NCI-H1092 (cell line): ENCODE data around the gene ARHGEF19.
A peak's percentile ranks its signal among the peaks of the same experiment; 100 is the strongest.
"Not testable (repeated sequence)": the region's sequence is repeated elsewhere in the genome, so short reads cannot be mapped to it uniquely, and the experiment has no call there.

Experiments
- DNase-seq: peaks from one replicate; lab custom pipeline; 2025; lab: John Stamatoyannopoulos, UW

Gene ARHGEF19

GRCh38 chr1:16219968-16220500 lies 7.6 kb upstream of the ARHGEF19 start:
- DNase-seq: no peak

DNA sequence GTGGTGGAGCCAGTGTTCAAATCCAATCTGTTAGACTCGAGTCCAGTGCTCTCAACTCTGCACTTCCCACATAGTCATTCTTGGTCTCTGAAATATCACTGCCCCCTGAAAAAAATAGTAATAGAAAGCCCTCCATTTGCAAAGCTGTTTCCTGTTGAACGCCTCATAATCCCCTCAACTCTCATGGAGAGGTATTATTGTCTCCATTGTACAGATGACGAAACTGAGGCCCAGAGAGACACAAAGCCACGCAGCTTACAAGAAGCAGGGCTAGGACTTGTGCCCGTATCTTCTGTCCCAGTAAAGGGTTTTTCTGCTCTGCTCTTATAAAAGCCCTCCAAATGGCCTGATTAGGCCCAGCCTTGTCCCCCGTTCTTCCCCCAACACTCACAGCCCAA lies 6.2 kb upstream of the ARHGEF19 start:
- DNase-seq: no peak

- DNase-seq: no peak
These were observed 5.7 kb upstream of the ARHGEF19 start for GRCh38 chr1:16218014-16218673.

DNA sequence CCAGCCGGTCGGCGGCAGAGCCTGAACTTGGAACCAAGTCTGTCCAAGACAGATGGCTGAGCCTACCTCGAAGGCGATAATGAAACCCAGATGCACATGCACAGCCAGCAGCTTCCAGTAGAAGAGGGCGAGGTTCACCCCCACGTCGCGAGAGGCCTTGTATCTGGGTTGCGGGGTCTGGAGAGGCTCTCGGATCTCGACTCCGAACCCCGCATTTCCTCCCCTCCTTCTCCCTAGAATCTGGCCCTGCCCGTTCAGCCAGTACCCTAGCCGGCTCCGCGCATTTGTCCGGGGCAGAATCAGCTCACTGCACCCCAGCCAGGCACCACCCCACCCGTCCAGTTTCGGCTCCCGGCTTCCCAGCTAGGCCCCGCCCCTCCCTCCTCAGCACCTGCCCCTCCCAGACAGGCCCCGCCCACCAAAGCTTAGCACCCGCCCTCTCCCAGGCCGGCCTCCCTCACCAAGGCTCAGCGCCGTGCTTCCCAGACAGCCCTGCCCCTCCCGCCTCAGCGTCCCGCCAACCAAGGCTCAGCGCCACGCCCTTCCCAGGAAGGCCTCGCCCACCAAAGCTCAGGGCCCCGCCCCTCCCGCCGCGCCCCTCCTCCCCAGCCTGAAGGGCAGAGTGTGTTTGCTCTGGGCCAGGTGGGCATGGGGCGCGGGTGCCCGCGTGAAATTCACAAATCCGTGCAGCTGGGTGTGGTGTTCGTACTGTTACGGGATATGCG lies 4.8 kb upstream of the ARHGEF19 start:
- peak; percentile 95 for DNase-seq

GRCh38 chr1:16215882-16216753 lies 3.7 kb upstream of the ARHGEF19 start:
- peak; percentile 90 for DNase-seq

DNA sequence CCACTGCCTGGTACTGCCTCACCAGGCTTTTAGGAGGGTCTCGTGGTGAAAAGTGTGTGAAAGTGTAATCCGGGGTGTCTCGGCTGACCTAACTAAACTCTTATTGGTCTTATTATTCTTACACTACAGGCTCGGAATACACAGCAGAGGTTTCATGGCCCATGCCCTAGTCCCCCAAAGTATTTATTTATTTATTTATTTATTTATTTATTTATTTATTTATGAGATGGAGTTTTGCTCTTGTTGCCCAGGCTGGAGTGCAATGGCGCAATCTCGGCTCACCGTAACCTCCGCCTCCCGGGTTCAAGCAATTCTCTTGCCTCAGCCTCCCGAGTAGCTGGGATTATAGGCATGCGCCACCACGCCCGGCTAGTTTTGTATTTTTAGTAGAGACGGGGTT lies 2.8 kb upstream of the ARHGEF19 start:
- not testable (repeated sequence) for DNase-seq

DNA sequence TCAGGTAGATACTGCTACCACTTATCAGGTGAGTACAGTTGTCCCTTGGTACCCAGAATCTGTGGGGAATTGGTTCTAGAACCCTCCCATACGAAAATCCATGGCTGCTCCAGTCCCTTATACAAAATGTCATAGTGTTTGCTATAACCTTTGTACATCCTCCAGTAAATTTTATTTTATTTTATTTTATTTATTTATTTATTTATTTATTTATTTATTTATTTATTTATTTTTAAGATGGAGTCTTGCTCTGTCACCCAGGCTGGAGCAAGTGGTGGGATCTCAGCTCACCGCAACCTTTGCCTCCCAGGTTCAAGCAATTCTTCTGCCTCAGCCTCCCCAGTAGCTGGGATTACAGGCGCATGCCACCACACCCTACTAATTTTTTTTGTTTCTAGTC lies 1.1 kb upstream of the ARHGEF19 start:
- DNase-seq: not testable (repeated sequence)

DNA sequence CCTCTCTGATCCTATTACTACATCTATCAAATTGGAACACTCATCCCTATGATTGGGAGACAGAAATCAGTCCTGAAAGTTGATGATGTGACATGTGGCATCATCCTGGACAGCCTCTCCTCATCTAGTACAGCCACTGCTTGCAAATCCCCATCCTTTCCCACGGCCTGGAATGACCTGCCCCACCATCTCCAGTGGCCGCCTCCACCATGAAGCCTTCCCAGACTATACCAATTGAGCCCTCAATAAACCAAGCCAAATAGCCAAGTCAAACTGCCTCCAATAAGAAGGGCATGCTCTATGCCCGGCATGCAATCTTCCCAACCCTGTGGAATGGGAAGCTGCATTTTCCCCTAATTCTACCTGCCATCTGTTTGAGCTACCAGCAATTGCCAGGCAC lies 561 bp upstream of the ARHGEF19 start:
- DNase-seq: no peak

- no peak for DNase-seq
These were observed 628 bp downstream of the ARHGEF19 start for GRCh38 chr1:16211824-16212223.

- no peak for DNase-seq
These were observed 1.9 kb downstream of the ARHGEF19 start for GRCh38 chr1:16210581-16210980.

- no peak for DNase-seq
These were observed 2.5 kb downstream of the ARHGEF19 start for GRCh38 chr1:16209847-16210407.

DNA sequence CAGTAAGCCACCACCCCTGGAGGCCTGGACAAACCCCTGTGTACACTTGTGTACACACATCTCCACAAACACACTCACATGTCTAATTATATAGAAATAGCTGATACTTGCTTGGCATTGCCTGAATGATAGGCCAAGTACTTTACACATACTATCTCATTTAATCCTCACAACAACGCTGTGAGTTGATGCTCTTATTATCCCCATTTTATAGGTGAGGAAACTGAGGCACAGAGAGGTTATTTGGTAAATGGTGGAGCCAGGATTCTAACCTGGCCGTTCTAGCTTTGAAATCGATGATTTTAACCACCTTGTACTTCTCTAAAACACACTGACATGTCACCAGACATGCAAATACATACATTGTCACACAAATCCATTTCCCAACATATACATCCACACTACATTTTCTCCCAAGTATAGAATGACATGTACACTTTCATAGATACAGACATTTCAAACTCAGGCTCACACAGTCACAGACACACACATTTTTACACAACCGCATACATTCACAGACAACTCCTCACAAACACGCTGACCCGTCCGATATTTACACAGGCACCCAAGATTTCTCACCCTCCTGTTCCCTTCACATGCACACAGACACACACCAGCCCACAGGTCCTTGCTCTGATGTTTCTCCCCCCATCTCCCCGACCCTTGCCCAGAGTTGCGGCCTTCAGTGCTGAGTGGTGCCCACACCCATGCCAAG lies 3.2 kb downstream of the ARHGEF19 start:
- DNase-seq: no peak

DNA sequence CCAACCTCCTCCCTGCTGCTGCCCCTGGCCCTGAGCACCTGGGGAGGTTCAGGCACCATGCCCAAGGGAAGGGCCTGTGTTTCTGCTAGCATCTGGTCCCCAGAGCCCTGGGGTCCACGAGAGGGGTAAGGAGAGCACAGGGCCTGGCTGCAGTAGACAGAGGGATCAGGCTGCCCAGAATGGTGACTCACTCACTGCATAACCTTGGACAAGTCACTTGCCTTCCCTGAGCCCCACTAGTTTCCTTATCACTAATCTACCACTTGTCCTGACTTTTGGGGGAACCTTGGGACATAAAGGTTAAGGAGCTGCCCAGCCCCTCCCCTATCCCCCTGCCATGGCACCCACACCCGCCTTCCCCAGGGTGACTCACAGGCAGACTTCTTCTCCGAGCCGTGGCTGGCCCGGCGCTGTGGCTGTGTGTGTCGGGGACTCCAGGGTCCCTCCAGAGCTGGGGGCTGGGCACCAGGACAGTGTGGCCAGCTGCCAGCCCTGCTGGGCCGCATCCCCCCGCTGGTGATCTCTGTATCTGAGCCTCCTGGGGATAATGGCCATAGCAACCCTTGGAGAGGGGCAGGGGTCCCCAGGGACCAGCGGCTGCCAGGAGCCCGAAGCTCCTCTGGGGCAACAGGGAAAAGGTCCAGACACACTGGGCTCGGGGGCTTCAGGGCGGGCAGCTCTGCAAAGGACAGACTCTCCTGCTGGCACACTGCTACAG lies 4.0 kb downstream of the ARHGEF19 start:
- DNase-seq: peak; percentile 65

GRCh38 chr1:16207318-16208269 lies 4.9 kb downstream of the ARHGEF19 start:
- DNase-seq: no peak

DNA sequence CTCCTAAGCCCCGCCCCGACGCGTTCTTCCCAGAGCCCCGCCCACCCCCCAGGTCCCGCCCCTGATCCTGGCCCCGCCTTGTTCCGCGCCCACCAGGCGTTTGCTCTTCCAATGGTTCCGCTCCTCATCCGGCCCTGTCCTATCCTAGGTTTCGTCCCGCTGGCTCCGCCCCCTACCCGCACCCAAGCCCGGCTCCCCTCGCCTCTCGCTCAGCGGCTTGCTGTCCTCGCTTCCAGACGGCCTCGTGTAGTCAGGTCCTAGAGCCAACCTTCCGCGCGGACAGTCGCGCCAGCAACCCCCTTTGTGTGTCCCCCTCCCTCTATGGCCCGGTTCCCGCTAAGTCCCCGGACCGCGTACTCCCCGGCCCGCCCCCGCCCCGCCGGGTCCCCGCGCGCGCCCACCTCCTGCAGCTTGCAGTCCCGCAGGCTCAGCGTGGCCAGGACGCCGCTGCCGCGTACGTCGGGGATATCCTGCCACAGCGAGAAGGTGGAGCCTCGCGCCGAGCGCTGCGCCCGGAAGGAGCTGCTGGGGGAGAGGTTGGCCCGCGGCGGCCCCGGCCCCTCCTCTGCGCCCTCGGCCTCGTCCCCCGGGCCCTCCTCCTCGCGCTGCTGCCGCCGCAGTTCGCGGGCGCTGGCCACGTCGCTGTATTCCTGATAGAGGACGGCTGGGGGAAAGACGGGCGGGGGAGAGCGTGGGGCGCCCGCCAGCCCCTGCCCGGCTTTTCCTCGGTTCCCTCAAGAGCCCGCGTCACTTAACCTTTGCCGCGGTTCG lies 5.7 kb downstream of the ARHGEF19 start:
- DNase-seq: peak; percentile 99

DNA sequence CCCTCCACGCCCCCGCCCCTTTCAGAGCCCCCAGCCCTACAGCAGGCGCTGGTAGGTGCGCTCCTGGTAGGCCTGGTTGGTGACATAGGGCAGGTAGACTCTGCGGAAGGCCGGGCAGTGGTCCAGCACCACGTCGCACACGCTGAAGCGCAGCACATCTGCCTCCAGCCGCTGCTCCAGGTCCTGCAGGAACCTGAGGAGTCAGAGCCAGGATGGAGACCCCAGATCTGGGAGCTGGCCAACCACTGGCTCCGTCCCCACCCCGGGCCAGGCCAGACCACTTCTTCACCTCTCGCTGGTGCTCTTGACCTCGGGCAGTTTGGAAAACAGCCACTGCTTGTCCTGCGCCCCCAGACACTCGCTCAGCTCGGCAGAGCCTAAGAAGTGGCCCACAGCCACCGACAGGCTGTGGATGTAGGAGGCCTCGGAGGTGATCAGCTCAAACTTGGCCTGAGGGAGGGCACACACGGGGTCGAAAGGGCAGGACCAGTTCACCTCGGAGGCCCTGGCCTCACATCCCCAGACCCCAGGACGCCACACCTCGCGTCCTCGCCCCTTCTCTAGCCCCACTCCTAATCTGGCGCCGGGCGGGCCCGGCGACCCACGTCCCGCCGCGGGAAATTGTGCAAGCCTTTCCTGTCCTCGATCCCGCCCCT lies 6.4 kb downstream of the ARHGEF19 start:
- no peak for DNase-seq

- DNase-seq: no peak
These were observed 7.1 kb downstream of the ARHGEF19 start for GRCh38 chr1:16205334-16205671.

- peak; percentile 33 for DNase-seq
These were observed 7.7 kb downstream of the ARHGEF19 start for GRCh38 chr1:16204634-16205333.
